Fibroblast of lung (primary cell): ENCODE measurements around the gene ST6GALNAC3.

Experiments used
- CTCF ChIP-seq, 2 donors: IDR thresholded peaks in 1 of 2; conservative IDR thresholded peaks in 1 of 2; 1 replicate in 1 of 2; 2 replicates in 1 of 2; pipeline ENCODE4 v1.5.1; 2011 to 2012; ENCODE audit warnings: low read length in 2 of 2, control low read depth in 1 of 2, inconsistent platforms in 1 of 2, low read depth in 1 of 2, mild to moderate bottlenecking in 1 of 2
- EZH2 ChIP-seq: IDR thresholded peaks from 2 replicates; pipeline ENCODE4 v1.5.1; 2012; ENCODE audit warnings: low read length, control low read depth, mild to moderate bottlenecking; ENCODE audit errors: missing control alignments

- TF ChIP-seq CTCF (conservative IDR thresholded peaks at IDR 0.05 in 1 of 2, IDR thresholded peaks at IDR 0.05 in 1 of 2; ENCODE audit: low read depth in 1 of 2, low read length in 2 of 2) (no peak), EZH2 (no peak)
These were observed 165.8 kb downstream of the ST6GALNAC3 start for GRCh38 chr1:76240316-76240715.
